ENCODE data around the gene PLCH1. TPM values are rescaled to one million over a fixed set of nuclear protein-coding genes. Genes with fewer than 3 reads are reported as not detected.

The PLCH1 gene
- total and polyA plus RNA-seq, 2 of the 8 experiments (the other 6 are each of a cell fraction or from before 2014, with no cell fraction given): 5.8 to 17.2 TPM

DNA sequence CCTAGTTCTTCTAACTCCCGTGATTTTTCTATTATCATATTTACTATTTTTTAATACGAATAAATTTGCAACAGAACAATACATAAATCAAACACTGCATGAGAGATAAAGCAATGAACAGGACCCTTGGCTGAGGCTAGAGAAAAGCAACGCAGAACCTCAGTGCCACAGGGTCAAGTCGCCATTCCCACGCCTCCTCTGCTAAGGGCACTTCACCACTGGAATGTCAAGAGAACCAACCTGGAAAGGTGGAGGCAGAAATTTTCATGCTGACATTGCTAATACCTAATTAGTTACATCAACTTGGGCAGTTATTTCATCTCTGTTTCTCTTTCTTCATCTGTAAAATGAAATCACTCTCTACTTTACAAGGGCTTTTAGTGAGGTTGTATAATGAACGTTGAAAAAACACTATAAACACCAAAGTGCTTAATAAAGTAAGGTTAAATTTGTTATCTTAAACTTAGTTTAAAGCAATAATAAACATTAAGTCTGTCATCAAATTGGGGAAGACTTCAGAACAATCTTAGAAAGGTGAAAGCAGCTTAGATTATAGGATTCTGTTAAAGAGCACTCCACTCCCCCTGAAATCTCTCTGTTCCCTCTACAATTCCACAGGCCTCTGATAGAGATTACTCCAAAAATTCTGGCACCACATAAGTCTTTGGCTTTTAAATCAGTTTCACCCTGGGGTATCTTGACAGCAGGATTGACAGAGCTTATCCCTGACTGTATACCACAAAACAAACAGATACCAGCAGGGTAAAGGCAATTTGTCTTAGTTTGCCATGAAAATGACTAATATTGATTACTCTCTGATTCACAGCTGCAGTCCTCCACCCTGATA is 41.9 kb downstream of the PLCH1 start (continued):
- TF ChIP-seq, protein P1, sequence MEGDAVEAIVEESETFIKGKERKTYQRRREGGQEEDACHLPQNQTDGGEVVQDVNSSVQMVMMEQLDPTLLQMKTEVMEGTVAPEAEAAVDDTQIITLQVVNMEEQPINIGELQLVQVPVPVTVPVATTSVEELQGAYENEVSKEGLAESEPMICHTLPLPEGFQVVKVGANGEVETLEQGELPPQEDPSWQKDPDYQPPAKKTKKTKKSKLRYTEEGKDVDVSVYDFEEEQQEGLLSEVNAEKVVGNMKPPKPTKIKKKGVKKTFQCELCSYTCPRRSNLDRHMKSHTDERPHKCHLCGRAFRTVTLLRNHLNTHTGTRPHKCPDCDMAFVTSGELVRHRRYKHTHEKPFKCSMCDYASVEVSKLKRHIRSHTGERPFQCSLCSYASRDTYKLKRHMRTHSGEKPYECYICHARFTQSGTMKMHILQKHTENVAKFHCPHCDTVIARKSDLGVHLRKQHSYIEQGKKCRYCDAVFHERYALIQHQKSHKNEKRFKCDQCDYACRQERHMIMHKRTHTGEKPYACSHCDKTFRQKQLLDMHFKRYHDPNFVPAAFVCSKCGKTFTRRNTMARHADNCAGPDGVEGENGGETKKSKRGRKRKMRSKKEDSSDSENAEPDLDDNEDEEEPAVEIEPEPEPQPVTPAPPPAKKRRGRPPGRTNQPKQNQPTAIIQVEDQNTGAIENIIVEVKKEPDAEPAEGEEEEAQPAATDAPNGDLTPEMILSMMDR (IDR thresholded peaks at IDR 0.05; ENCODE audit: control extremely low read depth in 1 of 3, insufficient read depth in 1 of 3, low read depth in 1 of 3, low read length in 3 of 3): no peak

All from H1 (cell line).